Endothelial cell of umbilical vein (primary cell): ENCODE data around the gene RANGRF. TPM values are rescaled to one million over a fixed set of nuclear protein-coding genes. Genes with fewer than 3 reads are reported as not detected.

Experiments
- BruUV-seq: library from RNA; stranded (reverse); fragments of 400-500 nt; replicated peaks from 2 replicates; lab custom pipeline; 2021; lab: Mats Ljungman, UMichigan
- CTCF ChIA-PET: fragments of 300-600, 350-600 bp; sonication (Branson Sonifier 250); formaldehyde crosslinking; loops from one replicate; lab custom pipeline; 2021; ENCODE audit warnings: antibody characterized with exemption, inconsistent platforms; lab: Charles Lee
- POLR2A ChIA-PET: fragments of 300-600, 350-600 bp; sonication (Branson Sonifier 250); formaldehyde crosslinking; loops from one replicate; lab custom pipeline; 2021; ENCODE audit warnings: antibody characterized with exemption, inconsistent platforms; lab: Charles Lee
- DNase-seq: peaks from one replicate; pipeline ENCODE4 v3.0.0-alpha.2; 2011; ENCODE audit warnings: low read depth, low spot score
- FAIRE-seq: peaks from 2 replicates; lab custom pipeline; 2011; peaks lifted over from hg19 to GRCh38; lab: Jason Lieb, UNC
- H2AFZ ChIP-seq: 2 replicates; pipeline ENCODE4 v1.6.0; 2012; ENCODE audit warnings: low read depth, low read length, control low read depth, inconsistent platforms
- H3K27ac ChIP-seq: 2 replicates; pipeline ENCODE4 v1.5.1; 2011; ENCODE audit warnings: low read depth, mild to moderate bottlenecking, control low read depth, low read length, moderate library complexity; ENCODE audit not compliant: insufficient read depth
- H3K27me3 ChIP-seq, 2 experiments: 2 replicates each; pipeline versions ENCODE4 v1.6.0 to v1.6.1; 2011; ENCODE audit warnings: low read length in 2 of 2, mixed read lengths in 1 of 2; ENCODE audit not compliant: control insufficient read depth in 2 of 2, insufficient read depth in 2 of 2
- H3K36me3 ChIP-seq, 2 experiments: 2 replicates in 1 of 2; 3 replicates in 1 of 2; pipeline ENCODE4 v1.5.1; 2011; ENCODE audit warnings: low read length in 2 of 2, mild to moderate bottlenecking in 1 of 2, moderate library complexity in 1 of 2; ENCODE audit not compliant: control insufficient read depth in 2 of 2, insufficient read depth in 2 of 2; ENCODE audit errors: extremely low read depth in 1 of 2
- H3K4me1 ChIP-seq: 3 replicates; pipeline ENCODE4 v1.5.1; 2011; ENCODE audit warnings: mild to moderate bottlenecking, low read length; ENCODE audit not compliant: control insufficient read depth, insufficient read depth; ENCODE audit errors: extremely low read depth
- H3K4me2 ChIP-seq: 2 replicates; pipeline ENCODE4 v1.6.1; 2011; ENCODE audit warnings: low read length, control low read depth, mixed read lengths; ENCODE audit not compliant: insufficient read depth
- H3K4me3 ChIP-seq, 3 experiments: fragments of 200-600 bp in 1 of 3; sonication (generic), shearing (Covaris generic) in 1 of 3; replicated peaks in 1 of 3; 2 replicates each; pipeline ENCODE4 v1.5.1; 2011 to 2016; ENCODE audit warnings: control low read depth in 3 of 3, low read length in 3 of 3, mild to moderate bottlenecking in 2 of 3, inconsistent platforms in 1 of 3, low read depth in 1 of 3, moderate library complexity in 1 of 3; ENCODE audit not compliant: insufficient read depth in 1 of 3
- H3K79me2 ChIP-seq: 2 replicates; pipeline ENCODE4 v1.6.0; 2012; ENCODE audit warnings: low read length, inconsistent platforms; ENCODE audit not compliant: control insufficient read depth, insufficient read depth
- H3K9ac ChIP-seq: replicated peaks from 2 replicates; pipeline ENCODE3; 2011; ENCODE audit warnings: low read length, control low read depth; ENCODE audit not compliant: insufficient read depth; ENCODE audit errors: extremely low read depth
- H3K9me1 ChIP-seq: replicated peaks from 3 replicates; pipeline ENCODE4 v1.6.0; 2011; ENCODE audit warnings: mild to moderate bottlenecking, low read length; ENCODE audit not compliant: control insufficient read depth, insufficient read depth; ENCODE audit errors: extremely low read depth
- H3K9me3 ChIP-seq: replicated peaks from 2 replicates; pipeline ENCODE4 v1.5.1; 2012; ENCODE audit warnings: low read length, inconsistent platforms; ENCODE audit not compliant: control insufficient read depth, insufficient read depth
- H4K20me1 ChIP-seq: replicated peaks from 2 replicates; pipeline ENCODE3; 2011; ENCODE audit warnings: mild to moderate bottlenecking, low read length; ENCODE audit not compliant: control insufficient read depth, insufficient read depth; ENCODE audit errors: extremely low read depth
- CTCF ChIP-seq, 2 donors: IDR thresholded peaks; 1 replicate in 1 of 2; 2 replicates in 1 of 2; pipeline ENCODE4 v1.5.1; 2011; ENCODE audit warnings: low read length in 2 of 2, mild to moderate bottlenecking in 2 of 2, moderate library complexity in 2 of 2, control low read depth in 1 of 2, inconsistent platforms in 1 of 2, low read depth in 1 of 2; ENCODE audit not compliant: insufficient read depth in 1 of 2; ENCODE audit errors: extremely low read depth in 1 of 2
- EZH2 ChIP-seq: IDR thresholded peaks from 2 replicates; pipeline ENCODE4 v1.6.1; 2012; ENCODE audit warnings: borderline replicate concordance, low read depth, mild to moderate bottlenecking, moderate library complexity, low read length, inconsistent platforms; ENCODE audit not compliant: severe bottlenecking
- FOS ChIP-seq: IDR thresholded peaks from 2 replicates; pipeline ENCODE4 v1.6.1; 2011; ENCODE audit warnings: mild to moderate bottlenecking, low read length, moderate library complexity, borderline replicate concordance; ENCODE audit not compliant: insufficient read depth
- GATA2 ChIP-seq: IDR thresholded peaks from 2 replicates; pipeline ENCODE4 v1.7.0; 2011; ENCODE audit warnings: low read depth, mild to moderate bottlenecking, moderate library complexity, mixed read lengths, low read length; ENCODE audit not compliant: insufficient read length, insufficient read depth
- JUN ChIP-seq: IDR thresholded peaks from 2 replicates; pipeline ENCODE4 v1.6.1; 2011; ENCODE audit warnings: borderline replicate concordance, low read depth; ENCODE audit not compliant: insufficient read length, insufficient read depth
- MAX ChIP-seq: IDR thresholded peaks from 2 replicates; pipeline ENCODE4 v1.6.1; 2011; ENCODE audit not compliant: insufficient read depth, insufficient read length
- MYC ChIP-seq: IDR thresholded peaks from one replicate; pipeline ENCODE4 v1.6.1; 2011; ENCODE audit warnings: mild to moderate bottlenecking, low read depth, low read length
- POLR2A ChIP-seq: IDR thresholded peaks from 2 replicates; pipeline ENCODE4 v1.6.1; 2012; ENCODE audit warnings: low read depth, mild to moderate bottlenecking, control low read depth, low read length
- POLR2AphosphoS5 ChIP-seq: IDR thresholded peaks from 2 replicates; pipeline ENCODE4 v1.6.1; 2012; ENCODE audit warnings: low read depth, mild to moderate bottlenecking, control low read depth, low read length, moderate library complexity; ENCODE audit not compliant: insufficient read depth
- dilution Hi-C: fragments of 300-500 bp; cut with MboI; formaldehyde crosslinking; loops from one replicate; pipeline ENCODE4 v1.15.0; 2019; ENCODE audit warnings: low sequenced_read_pairs; ENCODE audit not compliant: extremely low pct_ligation_motif_present
- intact Hi-C: fragments of 100-400 bp; cut with micrococcal nuclease; formaldehyde crosslinking; loops from one replicate; pipeline ENCODE4 v1.10.0; 2022
- polyA plus RNA-seq, 4 experiments: library from polyadenylated mRNA; depleted of rRNA in 3 of 4; stranded (reverse) in 3 of 4; unstranded in 1 of 4; fragments of >200 nt; gene quantifications; 2 replicates each; pipeline versions ENCODE4 v1.2.1 to v1.2.3, GENCODE V29; 2011 to 2012; ENCODE audit warnings: missing spikeins in 1 of 4
- total RNA-seq: library from RNA; stranded (reverse); gene quantifications from 2 replicates; pipeline ENCODE4 v1.2.3, GENCODE V29; 2021

The RANGRF gene
- total and polyA plus RNA-seq, 2 donors (not counting 3 experiments of a cell fraction or from before 2014, with no cell fraction given), result 36.5 to 52.7 TPM

GRCh38 chr17:8333281-8333680 is 44.8 kb downstream of the RANGRF start:
- no TSS peak for BruUV-seq
- dilution Hi-C loops, result no loop called here
- POLR2A ChIA-PET, result no interaction called here

More at GRCh38 chr17:8333281-8333680, 44.8 kb downstream of the RANGRF start:
- Histone ChIP-seq H3K9me3 (no peaks in the 10 kb centered on the region), H3K9ac (no peak overlapping the region), H3K4me3 (no peak overlapping the region), H3K9me1 (no peaks in the 10 kb centered on the region), H3K4me1 (no peaks in the 10 kb centered on the region), H2AFZ (no peak overlapping the region), H3K27ac (no peak overlapping the region), H3K36me3 (no peaks in the 10 kb centered on the region), H4K20me1 (no peaks in the 10 kb centered on the region), H3K27me3 (peaks cover 0 to 1% of the 10 kb centered on the region in 2 experiments), H3K79me2 (no peaks in the 10 kb centered on the region), H3K4me2 (no peak overlapping the region)
- FAIRE-seq (no peak), DNase-seq (no peak)
- TF ChIP-seq CTCF (IDR thresholded peaks at IDR 0.05; ENCODE audit: extremely low read depth in 1 of 2, insufficient read depth in 1 of 2, low read depth in 1 of 2, low read length in 2 of 2) (no peak), MYC (no peak), GATA2 (no peak), FOS (no peak), POLR2AphosphoS5 (no peak), EZH2 (no peak), MAX (no peak), POLR2A (no peak), JUN (no peak)
- intact Hi-C loops, result loop anchor here (10.0 kb wide), 1 partner anchor 1208 kb away; no protein-coding TSS in a partner anchor
- CTCF ChIA-PET, result no interaction called here
